ENCODE data around the gene SLC16A10. TPM values are rescaled to one million over a fixed set of nuclear protein-coding genes. Genes with fewer than 3 reads are reported as not detected.

SLC16A10 gene
- total RNA-seq, 1 donor from 2014 or later, result 4.1 TPM

- peaks cover 2% of the 10 kb centered on the region for H3K9me3 Mint-ChIP-seq (ENCODE audit: unreplicated experiment)
- H3K27me3 Mint-ChIP-seq (ENCODE audit: unreplicated experiment), result no peaks in the 10 kb centered on the region
- no peak overlapping the region for H3K27ac Mint-ChIP-seq (ENCODE audit: unreplicated experiment)
- peaks cover 10% of the 10 kb centered on the region for H3K4me1 Mint-ChIP-seq (ENCODE audit: low read depth, unreplicated experiment)
- H3K4me3 Mint-ChIP-seq (ENCODE audit: unreplicated experiment), result no peak overlapping the region
- DNase-seq, result no peak
- TF ChIP-seq CTCF (IDR thresholded peaks at IDR 0.05; ENCODE audit: partially characterized antibody, unreplicated experiment), result no peak
- H3K36me3 Mint-ChIP-seq (ENCODE audit: unreplicated experiment), result no peaks in the 10 kb centered on the region
Measured at GRCh38 chr6:111207141-111207858, 120.0 kb downstream of the SLC16A10 start.

GRCh38 chr6:111208933-111209332, 121.6 kb downstream of the SLC16A10 start:
- Mint-ChIP-seq H3K9me3 (ENCODE audit: unreplicated experiment) (peaks cover 2% of the 10 kb centered on the region), H3K27me3 (ENCODE audit: unreplicated experiment) (no peaks in the 10 kb centered on the region), H3K4me3 (ENCODE audit: unreplicated experiment) (no peak overlapping the region), H3K4me1 (ENCODE audit: low read depth, unreplicated experiment) (peaks cover 10% of the 10 kb centered on the region), H3K27ac (ENCODE audit: unreplicated experiment) (no peak overlapping the region), H3K36me3 (ENCODE audit: unreplicated experiment) (no peaks in the 10 kb centered on the region)
- no peak for TF ChIP-seq CTCF (IDR thresholded peaks at IDR 0.05; ENCODE audit: partially characterized antibody, unreplicated experiment)
- no peak for DNase-seq

- DNase-seq, result no peak
- Mint-ChIP-seq H3K4me3 (ENCODE audit: unreplicated experiment) (no peak overlapping the region), H3K4me1 (ENCODE audit: low read depth, unreplicated experiment) (peaks cover 10% of the 10 kb centered on the region), H3K27ac (ENCODE audit: unreplicated experiment) (no peak overlapping the region), H3K36me3 (ENCODE audit: unreplicated experiment) (no peaks in the 10 kb centered on the region), H3K9me3 (ENCODE audit: unreplicated experiment) (peaks cover 2% of the 10 kb centered on the region), H3K27me3 (ENCODE audit: unreplicated experiment) (no peaks in the 10 kb centered on the region)
- TF ChIP-seq CTCF (IDR thresholded peaks at IDR 0.05; ENCODE audit: partially characterized antibody, unreplicated experiment), result peak; percentile 72
Measured at GRCh38 chr6:111210194-111210728, 123.0 kb downstream of the SLC16A10 start.

GRCh38 chr6:111211411-111212030, 124.2 kb downstream of the SLC16A10 start:
- no peaks in the 10 kb centered on the region for H3K36me3 Mint-ChIP-seq (ENCODE audit: unreplicated experiment)
- no peak for DNase-seq
- H3K27me3 Mint-ChIP-seq (ENCODE audit: unreplicated experiment), result no peaks in the 10 kb centered on the region
- no peak overlapping the region for H3K27ac Mint-ChIP-seq (ENCODE audit: unreplicated experiment)
- no peak for TF ChIP-seq CTCF (IDR thresholded peaks at IDR 0.05; ENCODE audit: partially characterized antibody, unreplicated experiment)
- H3K4me1 Mint-ChIP-seq (ENCODE audit: low read depth, unreplicated experiment), result peaks cover 10% of the 10 kb centered on the region
- peaks cover 2% of the 10 kb centered on the region for H3K9me3 Mint-ChIP-seq (ENCODE audit: unreplicated experiment)
- no peak overlapping the region for H3K4me3 Mint-ChIP-seq (ENCODE audit: unreplicated experiment)

- H3K4me1 Mint-ChIP-seq (ENCODE audit: low read depth, unreplicated experiment), result peaks cover 5% of the 10 kb centered on the region
- no peaks in the 10 kb centered on the region for H3K27me3 Mint-ChIP-seq (ENCODE audit: unreplicated experiment)
- TF ChIP-seq CTCF (IDR thresholded peaks at IDR 0.05; ENCODE audit: partially characterized antibody, unreplicated experiment), result no peak
- H3K36me3 Mint-ChIP-seq (ENCODE audit: unreplicated experiment), result no peaks in the 10 kb centered on the region
- H3K9me3 Mint-ChIP-seq (ENCODE audit: unreplicated experiment), result peaks cover 2% of the 10 kb centered on the region
- DNase-seq, result no peak
- H3K4me3 Mint-ChIP-seq (ENCODE audit: unreplicated experiment), result no peak overlapping the region
- no peak overlapping the region for H3K27ac Mint-ChIP-seq (ENCODE audit: unreplicated experiment)
Measured at GRCh38 chr6:111212625-111213024, 125.3 kb downstream of the SLC16A10 start.
